Thyroid gland (tissue), 4 donors: ENCODE measurements around the gene PPP2R5C.

Source experiments
- CTCF ChIP-seq, 6 experiments: fragments of 200-600 bp in 3 of 6; fragments of 450-650 bp in 3 of 6; sonication (generic) in 3 of 6; IDR thresholded peaks; one replicate each; pipeline ENCODE4 v1.5.1; 2016 to 2019; ENCODE audit warnings: antibody characterized with exemption in 6 of 6, mild to moderate bottlenecking in 2 of 6, inconsistent platforms in 1 of 6, moderate library complexity in 1 of 6
- POLR2A ChIP-seq, 2 donors: fragments of 450-650 bp; IDR thresholded peaks; one replicate each; pipeline ENCODE4 v1.6.1; 2017; ENCODE audit warnings: antibody characterized with exemption in 2 of 2, mild to moderate bottlenecking in 2 of 2, moderate library complexity in 1 of 2

- TF ChIP-seq CTCF (IDR thresholded peaks at IDR 0.05) (no peak), POLR2A (IDR thresholded peaks at IDR 0.05) (no peak)
Observed at GRCh38 chr14:101820283-101820798, 58.8 kb downstream of the PPP2R5C start.
